Right renal cortex interstitium (tissue), 3 donors: ENCODE data around the gene IMMP2L. TPM values are rescaled to one million over a fixed set of nuclear protein-coding genes. Genes with fewer than 3 reads are reported as not detected.

Experiments
- DNase-seq, 3 donors: peaks; one replicate each; pipeline ENCODE4 v3.0.0-alpha.2; 2013; ENCODE audit warnings: low read depth in 3 of 3, low spot score in 2 of 3
- polyA plus RNA-seq, 3 donors: library from polyadenylated mRNA; unstranded; fragments of 120-200 nt; gene quantifications; one replicate each; pipeline ENCODE4 v1.2.1, GENCODE V29; 2013; ENCODE audit not compliant: insufficient read length in 3 of 3

Gene IMMP2L
- polyA plus RNA-seq, 3 donors: 34.9 to 48.2 (median 45.7) TPM

DNA sequence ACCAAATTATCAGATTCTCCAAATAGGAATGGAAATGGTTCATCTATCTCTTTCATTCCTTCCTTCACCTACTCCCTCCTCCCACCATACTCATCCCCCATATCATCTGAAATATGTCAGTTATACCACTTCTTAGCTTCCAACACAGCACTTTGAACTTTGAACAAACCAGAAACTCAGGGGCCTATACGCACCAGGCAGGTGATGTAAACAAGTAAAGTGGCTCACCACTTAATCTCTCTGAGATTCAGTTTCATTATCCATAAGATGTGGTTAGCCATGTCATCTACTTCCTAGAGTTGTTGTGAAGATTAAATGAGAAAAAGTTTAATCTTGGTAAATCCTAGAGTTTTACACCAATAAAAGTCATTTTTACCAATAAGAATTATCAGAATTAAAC, 537.3 kb downstream of the IMMP2L start:
- no peak for DNase-seq

DNA sequence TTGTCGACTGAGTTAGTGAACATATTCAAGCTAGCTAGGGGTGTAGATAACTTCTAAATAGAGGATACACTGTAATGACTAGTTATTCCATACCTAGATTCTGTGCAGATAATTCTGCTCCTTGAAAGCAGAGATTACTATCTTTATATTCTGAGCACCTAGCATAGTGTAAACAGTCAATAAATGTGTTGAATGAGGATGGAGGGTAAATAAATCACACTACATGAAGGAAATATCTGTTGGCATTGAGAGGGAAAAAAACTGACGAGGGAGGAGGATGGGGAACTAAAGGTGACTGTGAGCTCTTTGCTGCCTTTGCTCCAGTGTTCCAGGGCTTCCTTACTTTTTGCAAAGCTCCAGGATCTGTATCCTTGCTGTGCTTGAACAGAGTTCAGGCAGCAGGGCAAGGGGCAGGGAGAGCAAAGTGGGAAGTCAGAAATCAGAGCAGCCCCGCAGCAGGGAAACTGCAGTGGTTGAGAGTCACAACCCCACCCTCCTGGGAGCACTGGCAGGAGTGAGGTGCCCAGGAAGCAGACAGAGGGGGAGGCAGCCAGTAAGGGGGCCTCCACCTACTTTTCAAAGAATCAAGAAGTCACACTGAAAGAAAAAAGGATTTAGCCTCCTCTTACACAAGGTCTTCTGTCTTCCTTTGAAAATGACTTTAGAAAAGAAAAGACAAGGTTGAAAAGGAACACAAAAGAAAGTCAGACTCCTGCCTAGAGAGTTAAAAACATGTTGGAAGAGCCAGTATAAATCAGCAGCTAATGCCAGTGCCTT, 543.1 kb downstream of the IMMP2L start:
- no peak for DNase-seq

DNA sequence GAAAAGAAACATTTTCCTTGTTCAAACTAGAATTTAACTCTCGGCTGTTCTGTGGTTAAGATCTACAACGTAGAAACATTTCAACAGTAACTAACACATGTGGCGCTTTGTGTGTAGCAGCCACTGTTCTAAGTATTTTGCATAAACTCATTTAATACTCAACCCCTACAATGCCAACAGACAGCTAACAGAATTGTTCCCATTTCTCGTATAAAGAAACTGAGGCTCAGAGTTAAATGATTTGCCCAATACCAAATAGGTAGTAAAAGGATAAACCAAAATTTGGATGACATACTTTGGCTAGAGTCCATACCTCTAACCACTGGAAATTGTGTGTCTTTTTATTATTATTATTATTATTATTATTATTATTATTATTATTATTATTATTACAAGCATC, 543.8 kb downstream of the IMMP2L start:
- no peak for DNase-seq

GRCh38 chr7:111014079-111014478, 548.2 kb downstream of the IMMP2L start:
- no peak for DNase-seq

- DNase-seq: no peak
Observed at GRCh38 chr7:111012799-111013675, 549.3 kb downstream of the IMMP2L start.

- no peak for DNase-seq
Observed at GRCh38 chr7:111012149-111012548, 550.1 kb downstream of the IMMP2L start.

DNA sequence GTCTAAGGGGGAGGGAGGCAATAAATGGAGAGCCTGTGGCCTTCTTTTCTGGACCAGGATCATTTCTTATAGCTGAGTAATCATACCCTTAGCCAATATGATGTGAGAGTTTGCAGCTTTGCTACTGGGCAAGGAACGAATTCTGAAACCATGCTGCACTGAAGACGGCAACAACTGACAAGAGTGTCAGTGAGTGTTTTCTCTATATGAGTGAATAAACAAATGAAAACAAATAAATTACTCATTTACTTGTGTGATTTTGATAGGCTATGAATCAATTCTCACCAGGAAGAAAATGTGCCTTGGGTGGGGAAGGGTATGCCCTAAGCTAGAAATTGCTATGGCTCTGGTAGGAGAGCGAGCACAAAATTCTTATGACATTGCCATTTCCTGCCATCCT, 550.8 kb downstream of the IMMP2L start:
- DNase-seq: no peak

DNA sequence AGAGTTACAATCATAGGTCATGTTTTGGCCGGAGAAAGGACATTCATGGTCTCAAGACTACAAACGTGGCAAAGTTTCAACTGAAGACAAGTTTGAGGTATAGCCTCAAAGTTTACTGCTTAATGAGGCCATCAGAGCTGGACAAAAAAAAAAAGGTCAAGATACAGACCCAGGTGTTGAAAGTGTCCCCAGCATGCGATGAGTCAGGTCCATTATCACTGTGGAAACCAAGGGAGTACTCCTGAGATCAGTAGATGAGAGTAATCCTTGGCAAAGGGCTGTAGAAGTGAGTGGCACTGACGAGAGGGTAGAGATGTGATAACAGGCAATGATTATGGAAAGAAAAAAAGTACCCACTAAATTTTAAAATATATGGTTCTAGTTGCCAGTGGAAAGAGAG, 551.5 kb downstream of the IMMP2L start:
- no peak for DNase-seq

DNA sequence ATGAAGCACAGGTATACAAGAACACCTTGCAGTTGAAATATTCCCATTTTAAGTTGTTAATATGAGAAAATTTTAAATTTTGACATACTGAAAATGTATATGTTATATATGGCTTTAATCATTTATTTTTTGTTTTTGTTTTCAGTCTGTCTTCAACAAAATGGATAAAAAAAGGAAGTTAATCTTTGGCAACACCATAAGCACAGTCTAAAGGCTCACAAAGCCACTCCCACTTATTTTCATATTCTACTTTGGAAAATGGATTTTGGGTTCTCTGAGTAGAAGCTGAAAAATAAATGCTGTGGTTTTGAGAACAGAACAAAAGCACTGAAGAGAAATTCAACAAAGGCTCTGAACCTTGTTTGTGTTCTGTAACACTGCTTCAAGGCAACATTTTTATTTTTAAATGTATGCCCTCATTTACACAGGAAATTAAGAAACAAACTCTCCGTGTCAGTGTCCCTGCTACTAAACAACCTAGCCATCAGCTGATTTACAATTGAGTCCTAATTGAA, 552.7 kb downstream of the IMMP2L start:
- DNase-seq: no peak

DNA sequence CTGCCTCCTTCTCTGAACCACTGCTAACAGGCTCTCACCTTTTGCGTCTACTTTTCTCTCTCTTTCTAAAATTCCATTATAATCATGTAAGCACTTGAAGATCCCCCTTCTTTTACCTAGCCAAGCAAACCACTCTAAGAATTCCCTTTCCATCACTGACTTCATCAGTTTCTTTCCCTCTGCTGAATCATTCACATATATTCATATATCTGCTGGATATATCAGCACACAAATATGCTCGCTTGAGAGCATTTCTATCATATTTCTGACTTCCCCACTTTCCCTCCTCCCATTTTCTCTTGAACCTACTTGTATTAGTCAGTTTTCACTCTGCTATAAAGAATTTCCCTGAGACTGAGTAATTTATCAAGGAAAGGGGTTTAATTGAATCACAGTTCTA, 555.6 kb downstream of the IMMP2L start:
- no peak for DNase-seq

DNA sequence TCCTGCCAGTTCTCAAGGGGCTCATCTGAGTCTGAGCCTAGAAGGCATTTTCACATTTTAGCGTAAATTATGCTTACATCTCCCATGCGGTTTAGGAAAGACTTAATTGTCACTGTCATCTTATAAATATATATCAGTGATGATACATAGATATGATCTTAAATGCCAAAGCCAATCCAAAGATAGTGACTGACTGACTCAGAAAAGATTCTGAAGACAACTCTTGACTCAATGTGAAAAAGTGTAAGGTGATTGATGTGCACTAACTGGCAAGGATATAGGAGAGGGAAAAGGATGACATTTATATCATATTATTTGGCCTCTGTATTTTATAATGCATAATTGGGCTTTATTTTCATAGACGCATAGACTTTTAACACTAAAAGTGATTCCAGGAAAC, 556.3 kb downstream of the IMMP2L start:
- DNase-seq: no peak

DNA sequence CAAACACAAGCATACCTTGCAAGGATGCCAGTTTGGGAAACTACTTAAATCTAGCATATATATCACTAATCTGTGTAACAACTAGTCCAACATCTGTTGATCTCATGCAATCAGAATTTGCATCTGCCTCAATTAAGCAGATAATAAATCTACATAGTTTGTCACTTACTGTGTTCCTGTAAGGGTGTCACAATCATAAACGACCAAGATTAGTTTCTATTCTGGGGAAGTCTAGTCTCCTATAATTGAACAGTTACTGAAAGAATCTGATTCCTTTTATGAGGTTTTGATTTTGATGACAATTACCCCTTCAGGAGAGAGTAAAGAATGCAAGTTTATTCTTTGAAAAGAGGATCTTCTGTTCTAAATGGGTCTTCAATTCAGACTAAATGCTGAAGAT, 556.8 kb downstream of the IMMP2L start:
- no peak for DNase-seq

DNA sequence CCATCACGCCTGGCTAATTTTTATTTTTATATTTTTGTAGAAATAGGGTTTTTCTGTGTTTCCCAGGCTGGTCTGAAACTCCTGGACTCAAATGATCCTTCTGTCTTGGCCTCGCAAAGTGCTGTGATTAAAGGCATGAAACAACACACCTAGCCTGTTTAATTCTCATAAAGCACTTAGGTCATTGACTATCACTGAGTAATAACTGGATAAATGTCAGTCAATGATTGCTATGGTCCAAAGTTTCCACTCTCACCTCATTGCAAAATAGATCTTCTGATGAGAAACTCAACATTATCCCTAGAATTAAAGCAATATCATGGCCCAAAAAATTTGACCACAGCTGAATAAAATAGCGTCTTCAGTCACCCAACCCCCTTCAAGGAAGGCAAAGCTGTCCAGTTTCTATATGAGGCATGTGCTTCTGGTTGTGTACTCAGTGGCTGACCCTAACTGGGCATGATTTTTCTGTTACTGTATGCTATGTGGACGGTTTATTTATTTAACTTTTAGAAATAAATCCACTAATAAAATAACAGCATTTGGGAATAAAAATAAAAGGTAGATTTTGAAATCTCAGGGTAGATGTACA, 557.9 kb downstream of the IMMP2L start:
- DNase-seq: no peak

- DNase-seq: no peak
Observed at GRCh38 chr7:111003883-111004282, 558.4 kb downstream of the IMMP2L start.

DNA sequence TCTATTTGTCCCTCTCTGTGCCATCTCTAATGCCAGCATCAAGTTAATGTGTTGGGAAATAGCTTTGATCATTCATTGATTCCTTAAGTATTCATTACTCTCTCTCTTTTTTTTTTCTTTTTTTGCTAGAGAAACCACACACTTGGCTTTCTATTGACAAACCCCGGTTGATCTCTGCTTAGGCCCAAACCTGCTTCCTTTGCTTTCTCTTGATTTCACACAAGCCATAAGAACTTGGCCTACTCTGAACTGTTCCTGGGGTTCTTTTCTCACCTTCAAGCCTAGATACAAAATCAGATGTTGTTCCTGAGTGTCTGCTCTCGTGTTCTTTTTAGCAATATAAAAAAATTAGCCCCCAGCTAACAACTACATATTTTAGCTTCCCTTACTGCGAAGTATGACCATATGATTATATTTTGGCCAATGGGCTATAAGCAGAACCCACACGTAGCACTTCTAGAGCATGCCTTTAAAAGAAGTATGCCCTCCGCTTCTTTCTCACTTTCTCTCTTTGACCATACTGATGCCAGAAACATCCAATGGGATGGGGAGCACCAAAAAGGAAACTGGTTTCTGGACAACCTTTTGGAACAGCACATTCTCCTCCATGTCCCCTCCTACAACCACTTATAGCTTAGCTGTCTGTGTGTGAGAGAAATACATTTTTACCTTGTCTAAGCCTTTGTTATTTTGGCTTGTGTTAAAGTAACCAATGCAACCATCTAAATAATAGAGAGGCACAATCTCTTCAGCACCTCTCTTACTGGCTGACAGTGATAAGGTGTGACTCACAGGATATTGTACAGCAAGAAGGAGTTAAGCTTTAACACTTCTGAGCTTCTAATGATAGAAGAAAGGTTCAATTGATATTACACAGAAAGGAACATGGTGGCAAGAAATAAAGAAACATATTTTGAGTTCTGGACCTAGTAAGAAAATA, 568.0 kb downstream of the IMMP2L start:
- DNase-seq: no peak

GRCh38 chr7:110988890-110989501, 573.3 kb downstream of the IMMP2L start:
- DNase-seq: no peak

DNA sequence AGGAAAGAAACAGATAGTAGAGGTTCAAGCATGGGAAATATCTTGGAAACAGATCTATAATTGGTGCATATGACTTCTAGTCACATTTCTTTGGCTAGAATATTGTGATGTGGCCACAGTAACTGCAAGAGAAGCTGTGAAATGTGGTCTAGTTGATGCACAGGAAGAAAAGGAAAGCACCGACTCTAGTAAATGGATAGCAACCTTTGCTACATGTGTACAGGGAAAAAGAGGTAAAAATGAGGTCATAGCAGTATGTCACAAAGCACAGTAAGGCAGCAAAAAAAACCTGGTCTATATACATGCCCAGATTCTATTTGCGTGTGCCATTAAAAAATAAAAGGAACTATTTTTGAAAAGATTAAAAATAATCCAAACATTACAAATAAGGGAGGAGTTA, 573.9 kb downstream of the IMMP2L start:
- no peak for DNase-seq

GRCh38 chr7:110987127-110987693, 575.1 kb downstream of the IMMP2L start:
- DNase-seq: no peak

- no peak for DNase-seq
Observed at GRCh38 chr7:110983822-110984456, 578.4 kb downstream of the IMMP2L start.
